Fibroblast of skin of left biceps (primary cell): ENCODE data around the gene UBE2D1.

Experiments
- DNase-seq, 2 experiments: peaks; one replicate each; pipeline ENCODE4 v3.0.0-alpha.2; 2013; ENCODE audit warnings: low read depth in 2 of 2

Gene UBE2D1

GRCh38 chr10:58334817-58335305, at the start of gene UBE2D1:
Gene UBE2D1, plus strand, starts transcription at chr10:58335006. Its CDS starts 196 bp downstream, at chr10:58335202.
- peak; percentile 24 to 35 for DNase-seq

- DNase-seq = no peak
Measured at GRCh38 chr10:58291538-58292174, 43.1 kb upstream of the UBE2D1 start.

GRCh38 chr10:58293989-58294388, 40.8 kb upstream of the UBE2D1 start:
- DNase-seq = no peak

GRCh38 chr10:58299580-58299979, 35.2 kb upstream of the UBE2D1 start:
- DNase-seq = no peak

GRCh38 chr10:58300676-58301075, 34.1 kb upstream of the UBE2D1 start:
- no peak for DNase-seq

GRCh38 chr10:58302254-58302653, 32.6 kb upstream of the UBE2D1 start:
- DNase-seq = no peak

- no peak for DNase-seq
Measured at GRCh38 chr10:58304099-58304633, 30.6 kb upstream of the UBE2D1 start.

- no peak for DNase-seq
Measured at GRCh38 chr10:58305821-58306220, 29.0 kb upstream of the UBE2D1 start.

- no peak for DNase-seq
Measured at GRCh38 chr10:58307676-58308075, 27.1 kb upstream of the UBE2D1 start.

GRCh38 chr10:58311026-58311425, 23.8 kb upstream of the UBE2D1 start:
- DNase-seq = no peak

GRCh38 chr10:58316874-58317273, 17.9 kb upstream of the UBE2D1 start:
- no peak for DNase-seq

- no peak for DNase-seq
Measured at GRCh38 chr10:58318346-58318745, 16.5 kb upstream of the UBE2D1 start.

- DNase-seq = no peak
Measured at GRCh38 chr10:58319599-58319998, 15.2 kb upstream of the UBE2D1 start.

- DNase-seq = no peak
Measured at GRCh38 chr10:58320351-58321049, 14.3 kb upstream of the UBE2D1 start.

GRCh38 chr10:58322072-58322834, 12.6 kb upstream of the UBE2D1 start:
- DNase-seq = no peak

- no peak for DNase-seq
Measured at GRCh38 chr10:58322835-58323209, 12.0 kb upstream of the UBE2D1 start.

GRCh38 chr10:58326967-58327381, 7.8 kb upstream of the UBE2D1 start:
- peak; percentile 5 to 13 for DNase-seq

- no peak for DNase-seq
Measured at GRCh38 chr10:58328233-58328632, 6.6 kb upstream of the UBE2D1 start.

GRCh38 chr10:58330431-58330830, 4.4 kb upstream of the UBE2D1 start:
- DNase-seq = no peak

GRCh38 chr10:58331646-58332045, 3.2 kb upstream of the UBE2D1 start:
- no peak for DNase-seq

GRCh38 chr10:58335306-58336005, 650 bp downstream of the UBE2D1 start:
- no peak for DNase-seq

GRCh38 chr10:58336242-58336641, 1.4 kb downstream of the UBE2D1 start:
- DNase-seq = no peak
